Measurements from ENCODE around the gene DMD. TPM values are rescaled to one million over a fixed set of nuclear protein-coding genes. Genes with fewer than 3 reads are reported as not detected.

The DMD gene
- polyA plus RNA-seq, 2 of the 4 experiments (the other 2 are of a cell fraction): 0.03 TPM; not detected in 1

GRCh38 chrX:31550158-31550557, 1661.2 kb downstream of the DMD start:
- Histone ChIP-seq H3K9me3 (no peaks in the 10 kb centered on the region), H3K4me3 (no peak overlapping the region), H3K4me1 (no peaks in the 10 kb centered on the region), H3K27ac (no peak overlapping the region), H3K4me2 (no peak overlapping the region)
- TF ChIP-seq CBX2 (IDR thresholded peaks at IDR 0.05; ENCODE audit: borderline replicate concordance, low read depth) (no peak), EHF (CRISPR knock-in tag; IDR thresholded peaks at IDR 0.05) (no peak), RNF2 (IDR thresholded peaks at IDR 0.05; ENCODE audit: borderline replicate concordance, low read depth) (no peak), TP53 (CRISPR knock-in tag; IDR thresholded peaks at IDR 0.05) (no peak), KDM5A (IDR thresholded peaks at IDR 0.05) (no peak), EP300 (IDR thresholded peaks at IDR 0.05) (no peak), PHF8 (IDR thresholded peaks at IDR 0.05; ENCODE audit: borderline replicate concordance, low read depth) (no peak), NFE2L2 (conservative IDR thresholded peaks at IDR 0.05; ENCODE audit: low read length) (no peak)
- CTCF ChIA-PET: no interaction called here
- POLR2A ChIA-PET: no interaction called here
- ATAC-seq (no peak), DNase-seq (ENCODE audit: low read depth in 1 of 2, low spot score in 1 of 2) (no peak), FAIRE-seq (no peak)
- WGBS (ENCODE audit: missing lambda C conversion rate): 0% methylated on average over 2 of the region's 2 CpGs

GRCh38 chrX:31547816-31548215, 1663.5 kb downstream of the DMD start:
- WGBS (ENCODE audit: missing lambda C conversion rate): 24% methylated on average over 3 of the region's 3 CpGs
- Histone ChIP-seq H3K4me2 (no peak overlapping the region), H3K4me3 (no peak overlapping the region), H3K27ac (no peak overlapping the region), H3K4me1 (no peaks in the 10 kb centered on the region), H3K9me3 (no peaks in the 10 kb centered on the region)
- FAIRE-seq (no peak), ATAC-seq (no peak), DNase-seq (ENCODE audit: low read depth in 1 of 2, low spot score in 1 of 2) (no peak)
- TF ChIP-seq RARB (CRISPR knock-in tag; IDR thresholded peaks at IDR 0.05): no peak
- no peak for TF ChIP-seq RCOR1 (IDR thresholded peaks at IDR 0.05; ENCODE audit: low read depth, low read length)
- no peak for TF ChIP-seq USF2 (IDR thresholded peaks at IDR 0.05)
- no peak for TF ChIP-seq CBX8 (IDR thresholded peaks at IDR 0.05)
- TF ChIP-seq HDAC2 (IDR thresholded peaks at IDR 0.05): no peak
- TF ChIP-seq E2F6 (IDR thresholded peaks at IDR 0.05; ENCODE audit: borderline replicate concordance, low read depth): no peak
- TF ChIP-seq BHLHE40 (IDR thresholded peaks at IDR 0.05; ENCODE audit: low read depth, low read length): no peak
- TF ChIP-seq ZC3H11A (IDR thresholded peaks at IDR 0.05): no peak
- TF ChIP-seq PHF8 (IDR thresholded peaks at IDR 0.05; ENCODE audit: borderline replicate concordance, low read depth): no peak
- no peak for TF ChIP-seq RFX5 (IDR thresholded peaks at IDR 0.05)
- TF ChIP-seq KDM5A (IDR thresholded peaks at IDR 0.05): no peak
- TF ChIP-seq RAD21 (conservative IDR thresholded peaks at IDR 0.05 in 1 of 2, IDR thresholded peaks at IDR 0.05 in 1 of 2): no peak
- no peak for TF ChIP-seq TP53 (CRISPR knock-in tag; IDR thresholded peaks at IDR 0.05)
- TF ChIP-seq HMGXB4 (CRISPR knock-in tag; IDR thresholded peaks at IDR 0.05; ENCODE audit: borderline replicate concordance): no peak
- TF ChIP-seq FOSL2 (IDR thresholded peaks at IDR 0.05): no peak
- TF ChIP-seq FOSL2 (CRISPR knock-in tag; IDR thresholded peaks at IDR 0.05): no peak
- TF ChIP-seq HOXA7 (CRISPR knock-in tag; IDR thresholded peaks at IDR 0.05): no peak
- TF ChIP-seq PBX3 (IDR thresholded peaks at IDR 0.05): no peak
- TF ChIP-seq MAFK (IDR thresholded peaks at IDR 0.05; ENCODE audit: partially characterized antibody): no peak
- CTCF ChIA-PET: no interaction called here
- POLR2A ChIA-PET: no interaction called here

Data from A549 (cell line).